Renal cortical epithelial cell (primary cell): ENCODE measurements around the gene ABCB4. TPM values are rescaled to one million over a fixed set of nuclear protein-coding genes. Genes with fewer than 3 reads are reported as not detected.

Experiments used
- total RNA-seq: library from RNA; depleted of rRNA; stranded (reverse); fragments of >200 nt; gene quantifications from 2 replicates; pipeline ENCODE4 v1.2.3, GENCODE V29; 2014

ABCB4 gene
- total RNA-seq, 1 donor from 2014 or later = 2.9 TPM

Other genes with a start within 250 kb of the ABCB4 start
- gene CROT, start 130.0 kb downstream of the ABCB4 start, total RNA-seq = 17.0 and 34.1 TPM in 2 replicates
- gene ABCB1, start 125.2 kb upstream of the ABCB4 start, total RNA-seq = 60.6 and 723 TPM in 2 replicates
- gene RUNDC3B, start 152.7 kb upstream of the ABCB4 start, total RNA-seq = 0.52 and 1.8 TPM in 2 replicates